Activated CD4-positive, alpha-beta memory T cell treated with anti-CD3 and anti-CD28 coated beads for 36 hours (primary cell): ENCODE measurements around the gene ZMYM2. TPM values are rescaled to one million over a fixed set of nuclear protein-coding genes. Genes with fewer than 3 reads are reported as not detected.
"Not testable (repeated sequence)": the region's sequence is repeated elsewhere in the genome, so short reads cannot be mapped to it uniquely, and the experiment has no call there.

Experiments
- CTCF ChIA-PET: fragments of 350-600 bp; sonication (Branson Sonifier 250); formaldehyde crosslinking; loops from one replicate; lab custom pipeline; 2021; ENCODE audit warnings: antibody characterized with exemption, inconsistent platforms; lab: Charles Lee
- POLR2A ChIA-PET: fragments of 350-600 bp; sonication (Branson Sonifier 250); formaldehyde crosslinking; loops from one replicate; lab custom pipeline; 2021; ENCODE audit warnings: antibody characterized with exemption; lab: Charles Lee
- DNase-seq: peaks from one replicate; pipeline ENCODE4 v3.0.0-alpha.2; 2020
- H3K27ac Mint-ChIP-seq: one replicate; pipeline ENCODE4 v1.8.0; 2021; ENCODE audit warnings: mixed read lengths
- H3K27me3 Mint-ChIP-seq: one replicate; pipeline ENCODE4 v1.8.0; 2021; ENCODE audit warnings: mixed read lengths
- H3K36me3 Mint-ChIP-seq: one replicate; pipeline ENCODE4 v1.8.0; 2021; ENCODE audit warnings: mixed read lengths
- H3K4me1 Mint-ChIP-seq: one replicate; pipeline ENCODE4 v1.8.0; 2021; ENCODE audit warnings: low read depth, mixed read lengths
- H3K4me3 Mint-ChIP-seq: one replicate; pipeline ENCODE4 v1.8.0; 2021; ENCODE audit warnings: mild to moderate bottlenecking, mixed read lengths
- H3K9me3 Mint-ChIP-seq: one replicate; pipeline ENCODE4 v1.8.0; 2021; ENCODE audit warnings: mixed read lengths
- intact Hi-C: fragments of 100-400 bp; cut with micrococcal nuclease; formaldehyde crosslinking; loops from one replicate; pipeline ENCODE4 v1.15.1; 2023
- total RNA-seq, 2 experiments: library from RNA; stranded (reverse); gene quantifications; one replicate each; pipeline ENCODE4 v1.2.3, GENCODE V29; 2021

Gene ZMYM2
- total RNA-seq, 2 experiments from 2014 or later, result 47.7 to 55.8 TPM

- Mint-ChIP-seq H3K36me3 (peaks cover 71% of the 10 kb centered on the region), H3K9me3 (peaks cover 31% of the 10 kb centered on the region), H3K27ac (no peak overlapping the region), H3K27me3 (no peaks in the 10 kb centered on the region), H3K4me1 (peaks cover 46% of the 10 kb centered on the region), H3K4me3 (no peak overlapping the region)
- DNase-seq, result no peak
- intact Hi-C loops, result loop anchor here (5.0 kb wide), 2 partner anchors 35 to 55 kb away; no protein-coding TSS in a partner anchor
- CTCF ChIA-PET, result no interaction called here
- POLR2A ChIA-PET, result no interaction called here
These were observed 58.8 kb downstream of the ZMYM2 start for GRCh38 chr13:20017365-20017711.

GRCh38 chr13:20019043-20019442, 60.5 kb downstream of the ZMYM2 start:
- ChIA-PET POLR2A (interaction anchor here (0.6 kb wide), 1 partner anchor 13 kb away, joined by 3 read pairs; no protein-coding TSS in a partner anchor), CTCF (interaction anchor here (0.7 kb wide), 1 partner anchor 314 kb away, joined by 3 read pairs; no protein-coding TSS in a partner anchor)
- Mint-ChIP-seq H3K27ac (no peak overlapping the region), H3K27me3 (no peaks in the 10 kb centered on the region), H3K4me1 (peaks cover 35% of the 10 kb centered on the region), H3K36me3 (peaks cover 57% of the 10 kb centered on the region), H3K9me3 (peaks cover 24% of the 10 kb centered on the region), H3K4me3 (no peak overlapping the region)
- intact Hi-C loops, result loop anchor here (5.0 kb wide), 2 partner anchors 33 to 57 kb away; no protein-coding TSS in a partner anchor
- DNase-seq, result no peak

- intact Hi-C loops, result no loop called here
- no peak for DNase-seq
- H3K9me3 Mint-ChIP-seq, result no peaks in the 10 kb centered on the region
- peaks cover 29% of the 10 kb centered on the region for H3K36me3 Mint-ChIP-seq
- H3K27me3 Mint-ChIP-seq, result no peaks in the 10 kb centered on the region
- POLR2A ChIA-PET, result no interaction called here
- H3K4me1 Mint-ChIP-seq, result peaks cover 17% of the 10 kb centered on the region
- H3K4me3 Mint-ChIP-seq, result no peak overlapping the region
- CTCF ChIA-PET, result no interaction called here
- H3K27ac Mint-ChIP-seq, result no peak overlapping the region
These were observed 66.2 kb downstream of the ZMYM2 start for GRCh38 chr13:20024702-20025101.

GRCh38 chr13:20028953-20029352, 70.4 kb downstream of the ZMYM2 start:
- POLR2A ChIA-PET, result no interaction called here
- DNase-seq, result no peak

GRCh38 chr13:20033486-20033885, 75.0 kb downstream of the ZMYM2 start:
- POLR2A ChIA-PET, result no interaction called here
- CTCF ChIA-PET, result no interaction called here
- peaks cover 49% of the 10 kb centered on the region for H3K36me3 Mint-ChIP-seq
- H3K27me3 Mint-ChIP-seq, result no peaks in the 10 kb centered on the region
- H3K4me3 Mint-ChIP-seq, result no peak overlapping the region
- H3K4me1 Mint-ChIP-seq, result peaks cover 5% of the 10 kb centered on the region
- H3K27ac Mint-ChIP-seq, result no peak overlapping the region
- peaks cover 3% of the 10 kb centered on the region for H3K9me3 Mint-ChIP-seq
- DNase-seq, result no peak
- intact Hi-C loops, result no loop called here

More at GRCh38 chr13:20028953-20029352, 70.4 kb downstream of the ZMYM2 start:
- Mint-ChIP-seq H3K27me3 (no peaks in the 10 kb centered on the region), H3K4me1 (no peaks in the 10 kb centered on the region), H3K9me3 (no peaks in the 10 kb centered on the region), H3K36me3 (peaks cover 33% of the 10 kb centered on the region), H3K27ac (no peak overlapping the region), H3K4me3 (no peak overlapping the region)
- intact Hi-C loops, result no loop called here
- CTCF ChIA-PET, result no interaction called here

GRCh38 chr13:20035130-20035529, 76.6 kb downstream of the ZMYM2 start:
- Mint-ChIP-seq H3K27ac (no peak overlapping the region), H3K36me3 (peaks cover 66% of the 10 kb centered on the region), H3K9me3 (peaks cover 3% of the 10 kb centered on the region), H3K4me1 (peaks cover 12% of the 10 kb centered on the region), H3K4me3 (no peak overlapping the region), H3K27me3 (no peaks in the 10 kb centered on the region)
- ChIA-PET POLR2A (no interaction called here), CTCF (interaction anchor here (0.7 kb wide), 1 partner anchor 32 kb away, joined by 3 read pairs; no protein-coding TSS in a partner anchor)
- intact Hi-C loops, result no loop called here
- DNase-seq, result no peak

GRCh38 chr13:20037908-20038307, 79.4 kb downstream of the ZMYM2 start:
- intact Hi-C loops, result no loop called here
- no peaks in the 10 kb centered on the region for H3K27me3 Mint-ChIP-seq
- no peak overlapping the region for H3K27ac Mint-ChIP-seq
- ChIA-PET CTCF (no interaction called here), POLR2A (no interaction called here)
- peaks cover 24% of the 10 kb centered on the region for H3K4me1 Mint-ChIP-seq
- no peak overlapping the region for H3K4me3 Mint-ChIP-seq
- DNase-seq, result no peak
- peaks cover 3% of the 10 kb centered on the region for H3K9me3 Mint-ChIP-seq
- peaks cover 64% of the 10 kb centered on the region for H3K36me3 Mint-ChIP-seq

GRCh38 chr13:20042603-20043002, 84.1 kb downstream of the ZMYM2 start:
- H3K4me1 Mint-ChIP-seq, result peaks cover 23% of the 10 kb centered on the region
- H3K27me3 Mint-ChIP-seq, DNase-seq, POLR2A ChIA-PET, H3K4me3 Mint-ChIP-seq, intact Hi-C loops, H3K27ac Mint-ChIP-seq, CTCF ChIA-PET, H3K9me3 Mint-ChIP-seq: not testable (repeated sequence)
- H3K36me3 Mint-ChIP-seq, result peaks cover 54% of the 10 kb centered on the region

GRCh38 chr13:20043207-20043925, 84.8 kb downstream of the ZMYM2 start:
- Mint-ChIP-seq H3K27me3 (no peaks in the 10 kb centered on the region), H3K9me3 (no peaks in the 10 kb centered on the region), H3K4me3 (no peak overlapping the region), H3K27ac (no peak overlapping the region), H3K36me3 (peaks cover 47% of the 10 kb centered on the region), H3K4me1 (peaks cover 24% of the 10 kb centered on the region)
- ChIA-PET CTCF (no interaction called here), POLR2A (no interaction called here)
- intact Hi-C loops, result no loop called here
- DNase-seq, result no peak

GRCh38 chr13:20044086-20044485, 85.6 kb downstream of the ZMYM2 start:
- H3K36me3 Mint-ChIP-seq, result peaks cover 41% of the 10 kb centered on the region

GRCh38 chr13:20045950-20046548, 87.5 kb downstream of the ZMYM2 start:
- Mint-ChIP-seq H3K4me3 (no peak overlapping the region), H3K27ac (no peak overlapping the region), H3K36me3 (peaks cover 21% of the 10 kb centered on the region), H3K9me3 (no peaks in the 10 kb centered on the region), H3K27me3 (no peaks in the 10 kb centered on the region), H3K4me1 (peaks cover 25% of the 10 kb centered on the region)
- ChIA-PET CTCF (no interaction called here), POLR2A (no interaction called here)
- no peak for DNase-seq
- intact Hi-C loops, result no loop called here

More at GRCh38 chr13:20044086-20044485, 85.6 kb downstream of the ZMYM2 start:
- H3K4me1 Mint-ChIP-seq, result peaks cover 30% of the 10 kb centered on the region
- intact Hi-C loops, result no loop called here
- H3K27ac Mint-ChIP-seq, result no peak overlapping the region
- DNase-seq, result no peak
- no peaks in the 10 kb centered on the region for H3K27me3 Mint-ChIP-seq
- ChIA-PET CTCF (no interaction called here), POLR2A (no interaction called here)
- H3K4me3 Mint-ChIP-seq, result no peak overlapping the region
- no peaks in the 10 kb centered on the region for H3K9me3 Mint-ChIP-seq

GRCh38 chr13:20049558-20050473, 91.3 kb downstream of the ZMYM2 start:
- Mint-ChIP-seq H3K4me1 (peaks cover 19% of the 10 kb centered on the region), H3K27me3 (no peaks in the 10 kb centered on the region), H3K27ac (no peak overlapping the region), H3K9me3 (no peaks in the 10 kb centered on the region), H3K4me3 (no peak overlapping the region), H3K36me3 (peaks cover 20% of the 10 kb centered on the region)
- intact Hi-C loops, result loop anchor here (2.0 to 10.0 kb wide), 3 partner anchors 33 to 115 kb away; partner anchors contain the start of gene GJA3
- POLR2A ChIA-PET, result no interaction called here
- CTCF ChIA-PET, result no interaction called here
- DNase-seq, result no peak
